HG03095 (cell line): ENCODE data around the gene S1PR4.
"Not testable (repeated sequence)": the region's sequence is repeated elsewhere in the genome, so short reads cannot be mapped to it uniquely, and the experiment has no call there.

ENCODE experiments used
- ATAC-seq: cut with Tn5 transposase; IDR thresholded peaks from one replicate; pipeline ENCODE4 v1.9.1; 2021; ENCODE audit warnings: moderate library complexity; ENCODE audit not compliant: unreplicated experiment

S1PR4 gene

DNA sequence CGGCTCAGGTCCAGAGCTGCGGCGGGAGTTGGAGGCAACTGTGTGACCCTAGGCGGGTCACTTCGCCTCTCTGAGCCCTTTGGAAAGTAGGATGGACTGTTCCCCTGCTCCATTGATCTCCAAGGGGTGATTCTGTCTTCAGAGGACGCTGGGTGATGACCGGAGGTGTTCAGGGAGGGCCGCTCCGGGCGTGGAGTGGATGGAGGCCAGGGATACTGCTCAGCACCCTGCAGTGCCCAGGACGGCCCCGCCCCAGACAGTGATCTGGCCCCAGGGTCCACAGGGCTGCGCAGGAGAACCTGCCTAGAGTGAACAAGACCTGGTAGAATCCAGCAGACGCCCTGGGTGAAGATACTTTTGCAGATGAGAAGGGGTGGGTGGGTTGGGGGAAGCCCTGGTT is 14.1 kb downstream of the S1PR4 start:
- no peak for ATAC-seq

DNA sequence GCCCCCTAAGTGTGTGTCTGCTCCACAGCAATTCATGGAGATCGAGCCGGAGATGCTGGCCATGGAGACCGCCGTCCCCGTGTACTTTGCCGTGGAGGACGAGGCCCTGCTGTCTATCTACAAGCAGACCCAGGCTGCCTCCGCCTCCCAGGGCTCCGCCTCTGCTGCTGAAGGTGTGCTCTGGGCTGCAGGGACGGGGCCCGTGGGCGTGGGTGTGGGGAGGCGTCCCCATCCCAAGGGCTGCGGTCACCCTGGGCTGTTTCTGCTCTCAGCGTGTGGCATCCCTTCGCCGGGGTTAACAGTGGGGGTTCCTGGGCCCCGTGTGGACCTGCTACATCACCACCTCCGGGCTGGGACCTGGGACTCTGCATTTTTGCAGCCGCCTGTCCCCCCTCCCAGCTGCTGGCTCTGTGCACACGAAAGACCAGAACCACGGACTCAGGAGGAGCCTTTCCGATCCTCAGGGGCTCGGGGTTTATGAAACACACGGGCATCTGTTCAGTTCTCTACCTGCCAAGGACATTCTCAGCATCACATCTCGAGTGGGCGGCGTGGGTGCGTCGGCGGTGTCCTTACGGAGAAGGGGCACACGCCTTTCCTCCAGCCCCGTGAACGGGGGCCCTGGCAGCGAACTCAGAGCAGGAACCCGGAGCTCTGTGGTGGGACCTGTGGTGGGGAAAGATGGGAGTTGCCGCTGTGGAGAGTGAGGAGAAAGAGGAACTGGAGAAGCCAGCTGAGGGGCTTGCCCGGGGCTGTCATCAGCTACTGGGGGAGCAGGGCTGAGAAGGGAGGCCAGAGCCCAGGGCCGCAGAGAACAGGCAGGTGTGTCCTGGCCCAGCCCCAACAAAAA is 14.9 kb downstream of the S1PR4 start:
- ATAC-seq: no peak

DNA sequence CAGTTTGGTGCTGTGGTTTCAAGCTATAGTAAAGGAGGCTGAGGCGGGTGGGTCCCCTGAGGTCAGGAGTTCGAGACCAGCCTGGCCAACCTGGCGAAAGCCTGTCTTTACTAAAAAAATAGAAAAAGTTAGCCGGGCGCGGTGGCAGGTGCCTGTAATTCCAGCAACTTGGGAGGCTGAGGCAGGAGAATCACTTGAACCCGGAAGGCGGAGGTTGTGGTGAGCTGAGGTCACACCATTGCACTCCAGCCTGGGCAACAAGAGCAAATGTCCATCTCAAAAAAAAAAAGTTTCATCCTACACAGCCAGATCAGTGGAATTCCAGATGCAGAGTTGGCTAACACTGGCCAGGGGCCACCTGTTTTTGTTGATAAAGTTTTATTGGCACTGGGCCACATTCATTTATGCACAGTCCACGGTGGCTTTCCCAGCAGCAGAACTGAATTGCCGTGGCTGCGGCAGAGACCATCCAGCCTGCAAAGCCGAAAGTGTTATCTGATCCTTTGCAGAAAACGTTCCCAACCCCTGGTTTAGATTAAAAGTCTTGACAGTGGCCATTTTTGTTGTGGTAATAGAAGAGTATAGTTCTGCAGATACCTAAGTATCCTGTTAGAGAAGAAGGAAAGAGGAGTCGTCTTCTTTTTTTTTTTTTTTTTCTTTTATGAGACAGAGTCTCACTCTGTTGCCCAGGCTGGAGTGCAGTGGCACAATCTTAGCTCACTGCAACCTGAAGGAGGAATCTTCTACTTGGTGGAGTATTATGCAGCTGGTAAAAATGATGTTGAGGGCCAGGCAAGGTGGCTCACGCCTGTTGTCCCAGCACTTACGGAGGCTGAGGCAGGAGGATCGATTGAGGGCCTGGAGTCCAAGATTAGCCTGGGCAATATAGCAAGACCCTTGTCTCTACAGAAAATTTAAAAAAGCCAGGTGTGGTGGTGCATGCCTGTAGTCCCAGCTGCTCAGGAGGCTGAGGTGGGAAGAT is 15.8 kb downstream of the S1PR4 start:
- ATAC-seq: no peak

DNA sequence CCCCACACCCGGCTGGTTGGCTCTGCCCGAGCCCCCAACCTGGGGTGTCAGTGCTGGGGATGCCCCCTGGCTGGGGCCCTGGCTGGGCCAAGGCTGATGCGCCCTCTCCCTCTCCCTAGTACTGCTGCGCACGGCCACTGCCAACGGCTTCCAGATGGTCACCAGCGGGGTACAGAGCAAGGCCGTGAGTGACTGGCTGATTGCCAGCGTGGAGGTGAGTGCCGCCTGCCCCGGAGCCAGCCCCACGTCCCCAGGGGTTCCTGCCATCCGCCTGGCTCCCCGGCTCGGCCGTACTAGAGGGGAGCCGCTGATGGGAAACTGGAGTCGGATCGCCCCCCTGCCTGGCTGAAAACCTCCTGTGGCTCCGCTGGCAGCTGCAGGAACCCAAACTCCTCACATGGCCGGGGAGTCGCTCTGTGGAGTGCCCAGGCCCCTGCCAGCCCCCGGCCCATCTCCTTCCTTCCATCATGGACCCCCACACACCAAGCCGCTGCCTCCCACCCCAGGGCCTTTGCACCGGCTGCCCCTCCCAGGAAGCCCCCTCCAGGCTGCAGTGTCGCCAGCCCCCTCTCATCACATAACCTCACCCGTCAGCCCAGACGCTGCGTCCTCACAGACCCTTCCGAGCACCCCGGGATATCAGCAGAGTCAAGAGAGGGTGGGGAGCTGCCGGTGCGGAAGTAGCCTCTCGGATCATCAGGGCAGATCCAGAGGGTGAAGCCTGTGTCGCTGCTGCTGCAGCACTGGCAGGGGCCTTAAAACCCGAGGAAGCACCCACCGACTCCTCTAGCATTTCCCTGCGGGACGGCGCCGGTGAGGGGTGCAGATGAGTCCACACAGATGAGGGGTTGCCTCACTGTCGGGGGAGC is 17.7 kb downstream of the S1PR4 start:
- ATAC-seq: no peak

DNA sequence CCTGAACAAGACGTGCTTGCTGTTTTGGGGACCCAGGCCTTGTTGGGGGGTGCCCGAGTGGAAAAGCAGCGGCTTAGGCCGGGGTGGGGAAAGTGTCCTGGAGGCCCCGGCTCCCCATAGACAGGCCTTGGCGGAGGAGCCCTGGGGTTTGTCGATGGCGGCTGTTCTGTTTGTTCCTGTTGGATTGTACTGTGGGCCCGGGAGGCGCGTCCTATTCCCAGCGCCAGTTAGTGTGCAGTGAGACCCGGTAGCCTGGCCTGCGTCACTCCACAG is 18.3 kb downstream of the S1PR4 start:
- ATAC-seq: no peak

DNA sequence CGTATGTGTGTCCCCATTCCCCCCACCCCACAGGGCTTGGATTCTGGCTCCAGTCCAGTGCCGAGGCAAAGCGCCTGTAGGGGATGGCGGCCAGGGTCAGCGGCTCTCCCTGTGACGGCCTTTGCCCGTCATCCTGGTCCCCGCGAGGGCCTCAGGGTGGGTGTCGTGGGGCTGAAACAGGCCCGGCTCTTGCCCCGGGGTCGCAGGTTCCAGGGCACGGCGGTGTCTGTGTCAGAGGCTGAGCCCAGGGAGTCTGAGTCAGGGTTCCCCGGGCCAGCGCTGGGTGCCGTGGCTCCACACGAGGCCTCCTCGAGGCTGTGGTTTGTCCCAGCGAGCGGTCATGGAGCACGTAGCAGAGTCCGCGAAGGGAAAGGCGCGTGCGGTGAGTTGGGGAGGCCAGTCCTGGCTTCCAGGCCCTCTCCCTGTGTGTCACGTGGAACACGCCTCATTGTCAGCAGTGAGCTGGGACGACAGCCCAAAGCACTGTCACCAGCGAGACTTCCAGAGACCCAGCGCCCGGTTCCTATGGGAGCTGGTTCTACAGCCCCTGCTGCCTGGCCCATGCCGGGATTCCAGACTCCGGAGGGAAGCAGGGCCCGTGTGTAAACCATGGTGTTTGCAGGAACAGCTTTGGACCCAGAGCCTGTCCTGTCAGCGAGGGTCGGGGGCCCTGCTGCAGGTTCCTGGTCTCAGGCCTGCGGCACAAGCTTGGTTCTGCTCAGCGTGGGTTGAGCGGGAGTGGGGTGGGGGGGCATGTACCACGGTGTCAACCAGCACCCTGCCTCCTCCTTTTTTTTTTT is 20.5 kb downstream of the S1PR4 start:
- ATAC-seq: no peak

DNA sequence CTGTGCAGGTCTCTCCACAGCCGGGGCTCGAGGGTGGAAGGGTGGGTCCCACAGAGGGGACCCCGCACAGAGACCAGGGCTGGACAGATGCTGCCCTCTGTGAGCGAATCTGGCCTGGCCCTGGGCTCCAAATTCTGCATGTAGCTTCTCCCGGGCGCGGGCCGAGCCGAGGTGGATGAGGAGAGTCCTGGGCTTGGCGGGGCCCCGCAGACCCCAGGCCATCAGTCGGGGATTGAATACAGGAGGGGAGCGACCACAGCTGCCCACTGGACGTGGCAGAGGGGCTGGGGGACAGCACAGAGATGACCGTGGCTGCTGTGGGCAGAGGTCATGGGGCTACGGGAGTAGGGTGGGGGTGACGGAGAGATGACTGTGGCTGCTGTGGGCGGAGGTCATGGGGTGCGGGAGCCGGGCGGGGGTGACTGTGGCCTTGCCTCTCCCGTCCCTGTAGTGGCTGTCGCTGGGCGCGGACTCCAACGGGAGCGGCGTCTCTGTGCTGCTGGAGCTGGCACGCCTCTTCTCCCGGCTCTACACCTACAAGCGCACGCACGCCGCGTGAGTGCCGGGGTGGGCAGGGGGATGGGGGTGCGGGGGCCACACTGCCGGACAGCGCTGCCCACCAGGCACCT is 22.6 kb downstream of the S1PR4 start:
- no peak for ATAC-seq

DNA sequence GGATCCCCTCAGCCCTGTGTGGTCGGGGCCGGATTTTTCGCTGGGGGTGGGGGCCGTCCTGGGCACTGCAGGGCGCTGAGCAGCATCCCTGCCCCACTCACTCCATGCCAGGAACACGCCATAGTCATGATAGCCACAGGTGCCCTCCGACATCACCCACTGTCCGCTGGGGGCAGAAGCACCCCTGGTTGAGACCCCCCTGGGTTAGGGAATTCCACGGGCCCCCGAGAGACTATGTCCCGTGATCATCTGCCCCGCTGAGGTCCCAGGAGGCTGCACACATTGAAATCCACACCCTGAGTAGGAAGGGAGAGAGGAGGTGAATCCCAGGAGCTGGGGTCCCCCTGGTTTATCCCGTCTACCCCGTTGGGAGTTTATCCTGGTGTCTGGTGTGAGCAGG is 23.3 kb downstream of the S1PR4 start:
- ATAC-seq: no peak

DNA sequence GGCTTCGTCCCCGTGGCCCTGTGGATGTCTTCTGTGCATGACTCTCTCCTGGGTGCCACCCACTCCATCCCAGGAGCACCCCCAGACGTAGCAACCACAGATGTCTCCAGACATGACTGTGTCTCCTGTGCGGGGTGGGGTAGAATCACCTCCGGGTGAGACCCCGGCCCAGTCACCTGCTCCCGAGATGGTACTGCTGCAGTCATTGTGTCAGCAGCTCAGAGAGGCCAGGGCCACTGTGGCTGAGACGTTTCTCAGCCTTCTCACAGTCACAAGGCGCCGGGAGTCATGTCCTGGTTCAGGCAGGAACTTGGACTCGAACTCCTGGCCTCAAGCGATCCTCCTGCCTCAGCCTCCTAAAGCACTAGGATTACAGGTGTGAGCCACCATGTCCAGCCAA is 23.8 kb downstream of the S1PR4 start:
- ATAC-seq: no peak

DNA sequence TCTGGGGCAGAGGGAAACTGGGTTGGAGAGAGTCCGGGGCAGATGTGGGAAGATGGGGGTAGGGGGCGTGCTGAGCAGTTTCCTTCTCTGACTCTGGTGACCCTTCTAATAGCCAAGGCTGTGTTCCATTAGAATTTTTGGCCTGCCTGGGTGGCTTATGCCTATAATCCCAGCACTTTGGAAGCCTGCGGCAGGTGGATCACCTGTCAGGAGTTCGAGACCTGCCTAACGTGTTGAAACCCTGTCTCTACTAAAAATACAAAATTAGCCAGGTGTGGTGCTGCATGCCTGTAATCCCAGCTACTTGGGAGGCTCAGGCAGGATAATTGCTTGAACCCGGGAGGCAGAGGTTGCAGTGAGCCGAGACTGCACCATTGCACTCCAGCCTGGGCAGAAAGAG is 24.3 kb downstream of the S1PR4 start:
- ATAC-seq: not testable (repeated sequence)

DNA sequence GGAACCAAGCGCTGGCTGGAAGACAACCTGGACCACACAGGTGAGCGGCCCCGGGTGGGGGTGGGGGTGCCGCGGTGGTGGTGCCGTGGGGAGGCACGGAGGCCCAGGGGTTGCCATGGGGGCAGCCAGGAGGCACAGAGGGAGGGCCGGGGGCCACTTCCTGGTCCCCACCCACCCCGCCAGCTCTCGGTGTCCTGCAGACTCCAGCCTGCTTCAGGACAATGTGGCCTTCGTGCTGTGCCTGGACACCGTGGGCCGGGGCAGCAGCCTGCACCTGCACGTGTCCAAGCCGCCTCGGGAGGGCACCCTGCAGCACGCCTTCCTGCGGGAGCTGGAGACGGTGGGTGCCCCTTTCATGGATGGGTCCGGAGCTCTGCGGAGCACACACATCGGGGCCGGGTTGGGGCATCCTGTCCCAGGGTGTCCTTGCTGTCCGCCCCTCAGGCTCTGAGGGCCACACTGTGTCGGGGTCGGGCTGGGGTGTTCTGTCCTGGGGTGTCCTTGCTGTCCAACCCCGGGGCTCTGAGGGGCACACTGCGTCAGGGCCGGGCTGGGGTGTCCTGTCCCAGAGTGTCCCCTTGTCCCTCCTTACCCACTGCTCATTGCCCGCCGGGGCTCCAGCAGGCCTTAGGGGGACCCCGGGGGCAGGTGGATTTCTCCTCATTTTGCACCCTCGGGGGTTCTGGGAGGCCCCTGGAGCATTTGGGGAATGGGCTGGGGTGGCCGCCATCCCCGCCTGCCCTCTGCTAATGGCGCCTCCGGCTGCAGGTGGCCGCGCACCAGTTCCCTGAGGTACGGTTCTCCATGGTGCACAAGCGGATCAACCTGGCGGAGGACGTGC is 25.5 kb downstream of the S1PR4 start:
- ATAC-seq: no peak

DNA sequence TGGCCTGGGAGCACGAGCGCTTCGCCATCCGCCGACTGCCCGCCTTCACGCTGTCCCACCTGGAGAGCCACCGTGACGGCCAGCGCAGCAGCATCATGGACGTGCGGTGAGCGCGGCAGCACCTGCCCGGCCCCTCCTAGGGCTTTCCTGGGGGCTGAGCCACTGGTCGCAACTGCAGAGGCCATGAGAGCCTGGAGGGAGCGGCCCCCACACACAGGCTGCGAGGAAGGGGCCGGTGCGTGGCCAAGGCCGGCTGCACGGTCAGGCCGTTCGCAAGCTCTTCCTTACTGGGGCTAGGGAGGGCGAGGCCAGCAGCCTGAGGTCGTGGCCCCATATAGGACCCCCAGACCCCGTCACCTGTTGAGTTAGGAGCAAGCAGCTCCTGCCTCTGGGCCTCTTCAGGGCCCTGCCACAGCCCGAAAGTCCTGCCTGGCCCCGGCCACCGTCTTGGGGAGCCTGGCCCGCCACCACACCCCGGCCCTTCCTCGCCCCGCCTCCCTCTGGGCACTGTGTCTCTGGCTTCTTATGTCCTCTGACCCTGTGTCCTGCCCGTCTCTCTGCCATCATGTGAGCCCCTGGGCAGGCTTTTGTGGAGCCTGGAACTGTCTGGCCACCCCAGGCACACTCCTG is 26.2 kb downstream of the S1PR4 start:
- no peak for ATAC-seq

DNA sequence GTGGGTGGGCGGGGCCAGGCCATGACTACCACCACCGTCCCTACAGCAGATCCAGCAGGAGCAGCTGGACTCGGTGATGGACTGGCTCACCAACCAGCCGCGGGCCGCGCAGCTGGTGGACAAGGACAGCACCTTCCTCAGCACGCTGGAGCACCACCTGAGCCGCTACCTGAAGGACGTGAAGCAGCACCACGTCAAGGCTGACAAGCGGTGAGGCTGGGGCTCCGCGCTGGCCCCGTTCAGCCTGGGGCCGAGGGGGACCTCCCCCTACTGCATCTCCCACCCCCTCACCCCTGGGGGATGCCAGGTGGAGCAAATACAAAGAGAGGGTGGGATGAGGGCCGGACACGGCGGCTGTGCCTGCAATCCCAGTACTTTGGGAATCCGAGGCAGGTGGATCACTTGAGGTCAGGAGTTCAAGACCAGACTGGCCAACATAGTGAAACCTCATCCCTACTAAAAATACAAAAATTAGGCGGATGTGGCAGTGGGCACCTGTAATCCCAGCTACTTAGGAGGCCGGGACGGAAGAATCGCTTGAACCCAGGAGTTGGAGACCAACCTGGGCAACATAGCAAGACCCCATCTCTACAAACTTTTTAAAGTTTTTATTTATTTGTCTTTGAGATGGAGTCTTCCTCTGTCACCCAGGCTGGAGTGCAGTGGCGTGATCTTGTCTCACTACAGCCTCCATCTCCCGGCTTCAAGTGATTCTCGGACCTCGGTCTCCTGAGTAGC is 27.8 kb downstream of the S1PR4 start:
- ATAC-seq: no peak

DNA sequence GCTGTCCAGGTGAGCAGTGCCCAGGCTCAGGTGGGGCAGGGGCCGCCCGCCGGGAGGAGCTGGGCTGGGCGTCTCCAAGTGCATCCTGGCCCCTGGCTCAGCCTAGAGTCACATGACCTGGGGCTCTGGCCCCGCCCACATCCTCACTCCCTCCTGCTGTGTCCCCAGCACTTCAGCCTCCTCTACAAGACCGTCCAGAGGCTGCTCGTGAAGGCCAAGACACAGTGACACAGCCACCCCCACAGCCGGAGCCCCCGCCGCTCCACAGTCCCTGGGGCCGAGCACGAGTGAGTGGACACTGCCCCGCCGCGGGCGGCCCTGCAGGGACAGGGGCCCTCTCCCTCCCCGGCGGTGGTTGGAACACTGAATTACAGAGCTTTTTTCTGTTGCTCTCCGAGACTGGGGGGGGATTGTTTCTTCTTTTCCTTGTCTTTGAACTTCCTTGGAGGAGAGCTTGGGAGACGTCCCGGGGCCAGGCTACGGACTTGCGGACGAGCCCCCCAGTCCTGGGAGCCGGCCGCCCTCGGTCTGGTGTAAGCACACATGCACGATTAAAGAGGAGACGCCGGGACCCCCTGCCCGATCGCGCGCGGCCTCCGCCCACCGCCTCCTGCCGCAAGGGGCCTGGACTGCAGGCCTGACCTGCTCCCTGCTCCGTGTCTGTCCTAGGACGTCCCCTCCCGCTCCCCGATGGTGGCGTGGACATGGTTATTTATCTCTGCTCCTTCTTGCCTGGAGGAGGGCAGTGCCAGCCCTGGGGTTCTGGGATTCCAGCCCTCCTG is 29.1 kb downstream of the S1PR4 start:
- ATAC-seq: no peak

DNA sequence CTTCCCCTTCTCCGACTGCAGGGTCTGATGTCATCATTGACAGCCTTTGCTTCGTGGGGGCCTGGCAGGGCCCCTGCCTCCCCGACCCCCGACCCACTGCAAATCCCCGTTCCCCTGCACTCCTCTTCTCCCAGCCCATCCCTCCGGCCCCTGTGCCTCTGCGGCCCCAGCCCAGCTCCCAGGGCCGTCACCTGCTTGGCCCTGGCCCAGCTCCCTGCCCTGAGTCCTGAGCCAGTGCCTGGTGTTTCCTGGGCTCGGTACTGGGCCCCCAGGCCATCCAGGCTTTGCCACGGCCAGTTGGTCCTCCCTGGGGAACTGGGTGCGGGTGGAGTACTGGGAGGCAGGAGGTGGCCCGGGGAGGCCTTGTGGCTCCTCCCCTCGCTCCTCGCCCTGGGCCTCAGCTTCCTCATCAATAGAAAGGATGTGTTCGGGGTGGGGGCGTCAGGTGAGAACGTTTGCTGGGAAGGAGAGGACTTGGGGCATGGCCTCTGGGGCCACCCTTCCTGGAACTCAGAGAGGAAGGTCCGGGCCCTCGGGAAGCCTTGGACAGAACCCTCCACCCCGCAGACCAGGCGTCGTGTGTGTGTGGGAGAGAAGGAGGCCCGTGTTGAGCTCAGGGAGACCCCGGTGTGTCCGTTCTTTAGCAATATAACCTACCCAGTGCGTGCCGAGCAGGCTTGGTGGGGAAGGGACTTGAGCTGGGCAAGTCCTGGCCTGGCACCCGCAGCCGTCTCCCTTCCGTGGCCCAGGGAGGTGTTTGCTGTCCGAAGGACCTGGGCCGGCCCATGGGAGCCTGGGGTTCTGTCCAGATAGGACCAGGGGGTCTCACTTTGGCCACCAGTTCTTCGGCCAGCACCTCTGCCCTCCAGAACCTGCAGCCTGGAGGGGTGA is 30.0 kb downstream of the S1PR4 start:
- no peak for ATAC-seq

DNA sequence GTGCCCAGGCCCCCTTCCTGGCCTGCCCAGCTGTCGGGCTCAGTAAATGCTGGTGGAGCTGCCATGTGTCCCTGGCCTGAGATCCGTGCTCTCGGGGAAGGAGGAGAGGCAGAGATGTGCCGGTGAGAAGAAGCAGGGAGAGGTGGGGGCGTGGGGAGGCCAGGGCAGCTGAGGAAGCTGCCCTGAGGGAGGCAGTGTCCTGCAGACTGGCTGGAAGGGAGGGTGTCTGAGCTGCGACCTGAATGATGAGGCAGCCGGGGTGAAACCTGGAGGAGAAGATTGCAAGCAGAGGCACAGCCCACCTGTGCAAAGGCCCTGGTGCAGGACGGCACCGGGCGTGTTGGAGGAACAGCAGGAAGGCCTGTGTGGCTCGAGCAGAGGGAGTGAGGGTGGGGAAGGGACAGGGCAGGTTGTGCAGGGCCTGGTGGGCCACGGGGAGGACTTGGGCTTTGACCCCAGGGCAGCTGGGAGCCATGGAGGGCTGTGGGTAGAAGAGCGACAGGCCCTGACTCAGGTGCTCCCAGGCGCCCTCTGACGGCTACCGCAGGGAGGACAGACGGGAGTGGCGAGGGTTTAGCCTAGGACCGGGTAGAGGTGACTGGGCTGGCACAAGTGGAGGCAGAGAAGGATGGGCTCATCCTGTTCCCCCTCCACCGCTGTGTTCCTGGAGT is 31.9 kb downstream of the S1PR4 start:
- ATAC-seq: no peak
